HFF-Myc (cell line): Measurements from ENCODE around the gene CMIP.

Experiments
- DNase-seq: peaks from one replicate; pipeline ENCODE4 v3.0.0-alpha.2; 2011; ENCODE audit warnings: low read depth; ENCODE audit errors: extremely low read depth
- H3K4me3 ChIP-seq: replicated peaks from 2 replicates; pipeline ENCODE4 v1.5.1; 2011; ENCODE audit warnings: low read depth, mild to moderate bottlenecking, control low read depth, low read length
- TF ChIP-seq, protein P1 (sequence below): IDR thresholded peaks from 2 replicates; pipeline ENCODE4 v1.5.1; 2012; ENCODE audit warnings: mild to moderate bottlenecking, low read depth, low read length, control low read depth; ENCODE audit errors: missing control alignments

CMIP gene

DNA sequence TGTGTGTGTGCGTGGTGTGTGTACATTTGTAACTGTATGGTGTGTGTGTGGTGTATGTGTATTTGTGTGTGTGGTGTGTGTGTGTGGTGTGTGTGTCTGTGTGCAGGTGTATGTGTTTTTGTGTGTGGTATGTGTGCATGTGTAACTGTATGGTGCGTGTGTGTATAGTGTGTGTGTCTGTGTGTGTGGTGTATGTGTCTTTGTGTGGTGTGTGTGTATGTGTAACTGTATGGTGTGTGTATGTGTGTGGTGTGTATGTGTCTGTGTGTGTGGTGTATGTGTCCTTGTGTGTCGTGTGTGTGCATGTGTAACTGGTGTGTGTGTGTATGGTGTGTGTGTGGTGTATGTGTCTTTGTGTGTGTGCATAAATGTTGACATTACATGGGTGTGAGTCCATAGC, 170.8 kb downstream of the CMIP start:
- TF ChIP-seq, protein P1, sequence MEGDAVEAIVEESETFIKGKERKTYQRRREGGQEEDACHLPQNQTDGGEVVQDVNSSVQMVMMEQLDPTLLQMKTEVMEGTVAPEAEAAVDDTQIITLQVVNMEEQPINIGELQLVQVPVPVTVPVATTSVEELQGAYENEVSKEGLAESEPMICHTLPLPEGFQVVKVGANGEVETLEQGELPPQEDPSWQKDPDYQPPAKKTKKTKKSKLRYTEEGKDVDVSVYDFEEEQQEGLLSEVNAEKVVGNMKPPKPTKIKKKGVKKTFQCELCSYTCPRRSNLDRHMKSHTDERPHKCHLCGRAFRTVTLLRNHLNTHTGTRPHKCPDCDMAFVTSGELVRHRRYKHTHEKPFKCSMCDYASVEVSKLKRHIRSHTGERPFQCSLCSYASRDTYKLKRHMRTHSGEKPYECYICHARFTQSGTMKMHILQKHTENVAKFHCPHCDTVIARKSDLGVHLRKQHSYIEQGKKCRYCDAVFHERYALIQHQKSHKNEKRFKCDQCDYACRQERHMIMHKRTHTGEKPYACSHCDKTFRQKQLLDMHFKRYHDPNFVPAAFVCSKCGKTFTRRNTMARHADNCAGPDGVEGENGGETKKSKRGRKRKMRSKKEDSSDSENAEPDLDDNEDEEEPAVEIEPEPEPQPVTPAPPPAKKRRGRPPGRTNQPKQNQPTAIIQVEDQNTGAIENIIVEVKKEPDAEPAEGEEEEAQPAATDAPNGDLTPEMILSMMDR = no peak
- DNase-seq = no peak

DNA sequence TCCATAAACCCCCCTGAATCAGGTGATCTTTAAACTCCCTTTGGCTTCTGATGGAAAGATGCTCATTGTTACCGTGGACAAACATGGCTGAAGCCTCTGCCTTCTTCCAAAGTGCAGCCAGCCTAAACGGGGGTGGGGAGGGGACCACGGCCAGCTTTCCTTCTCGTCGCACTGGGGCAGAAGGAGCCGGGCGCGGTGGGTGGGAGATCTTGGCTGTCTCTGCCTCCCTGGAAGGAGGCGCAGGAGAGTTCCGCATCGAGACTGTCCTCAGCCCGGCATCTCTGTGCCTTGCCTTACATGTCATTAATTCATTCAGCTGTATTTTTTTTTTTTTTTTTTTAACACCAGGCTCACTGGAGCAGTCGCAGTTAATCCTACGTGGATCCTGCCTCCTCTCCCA, 171.2 kb downstream of the CMIP start:
- TF ChIP-seq, protein P1 = no peak
- no peak overlapping the region for H3K4me3 ChIP-seq
- no peak for DNase-seq

More for the DNA sequence above, 170.8 kb downstream of the CMIP start:
- H3K4me3 ChIP-seq = no peak overlapping the region

DNA sequence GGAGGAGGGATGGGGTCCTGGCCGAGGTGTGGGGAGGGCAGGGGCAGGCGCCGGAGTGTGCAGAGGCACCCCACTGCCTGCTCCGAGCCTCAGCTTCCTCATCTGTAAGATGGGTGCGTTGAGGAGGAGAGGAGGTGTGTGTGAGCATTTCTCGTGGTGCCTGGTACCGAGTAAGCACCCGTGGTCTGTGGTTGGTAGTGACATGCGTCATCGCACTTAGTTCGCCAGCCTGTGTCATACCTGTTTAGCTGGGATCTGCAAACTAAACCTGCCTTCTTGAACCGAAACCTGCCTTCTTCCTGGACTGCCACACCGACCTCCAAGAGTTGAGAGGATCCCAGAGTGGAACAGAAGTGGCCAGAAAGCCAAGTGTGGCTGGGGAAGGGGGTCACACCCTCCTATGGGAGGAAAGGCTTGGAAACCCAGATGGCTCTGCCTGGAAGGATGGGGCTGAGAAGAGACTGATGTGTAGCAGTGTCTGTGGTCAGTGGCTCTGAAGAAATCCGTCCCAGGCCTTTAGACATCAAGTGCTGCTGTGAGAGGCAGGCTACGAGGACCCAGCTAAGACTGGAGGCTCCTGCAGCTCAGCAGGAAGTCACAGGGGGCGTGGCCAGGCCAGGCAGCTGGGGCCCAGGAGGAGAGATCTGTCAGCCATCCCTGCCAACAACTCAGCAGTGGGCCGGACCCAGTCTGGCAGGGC, 171.9 kb downstream of the CMIP start:
- no peak for DNase-seq
- TF ChIP-seq, protein P1 = no peak
- H3K4me3 ChIP-seq = no peak overlapping the region

- H3K4me3 ChIP-seq = no peak overlapping the region
- no peak for DNase-seq
- TF ChIP-seq, protein P1 = no peak
These were observed 172.4 kb downstream of the CMIP start for GRCh38 chr16:81617021-81617346.

- DNase-seq = no peak
- H3K4me3 ChIP-seq = no peak overlapping the region
- TF ChIP-seq, protein P1 = no peak
These were observed 173.6 kb downstream of the CMIP start for GRCh38 chr16:81618187-81618586.

GRCh38 chr16:81618661-81619060, 174.1 kb downstream of the CMIP start:
- H3K4me3 ChIP-seq = no peak overlapping the region
- TF ChIP-seq, protein P1 = no peak
- no peak for DNase-seq

GRCh38 chr16:81620029-81620428, 175.4 kb downstream of the CMIP start:
- TF ChIP-seq, protein P1 = no peak
- no peak for DNase-seq

More at GRCh38 chr16:81620029-81620428, 175.4 kb downstream of the CMIP start:
- H3K4me3 ChIP-seq = no peak overlapping the region
